MM.1S (cell line): ENCODE data around the gene DDX56.

Experiments
- DNase-seq: peaks from one replicate; pipeline ENCODE4 v3.0.0-alpha.2; 2015
- H2AFZ ChIP-seq: fragments of 300-600 bp; sonication (generic); 2 replicates; pipeline ENCODE4 v1.6.0; 2016; ENCODE audit warnings: antibody characterized with exemption, low read length
- H3F3A ChIP-seq: fragments of 300-600 bp; sonication (generic); 2 replicates; pipeline ENCODE4 v1.6.1; 2016; ENCODE audit warnings: mild to moderate bottlenecking, antibody characterized with exemption, low read length, moderate library complexity, mixed read lengths; ENCODE audit not compliant: insufficient read depth
- H3K27ac ChIP-seq: fragments of 300-600 bp; sonication (generic); 2 replicates; pipeline ENCODE4 v1.5.1; 2016; ENCODE audit warnings: mild to moderate bottlenecking, low read length
- H3K27me3 ChIP-seq: fragments of 300-600 bp; sonication (generic); replicated peaks from 2 replicates; pipeline ENCODE4 v1.6.0; 2016; ENCODE audit warnings: low read length; ENCODE audit not compliant: insufficient read depth
- H3K36me3 ChIP-seq: fragments of 300-600 bp; sonication (generic); replicated peaks from 2 replicates; pipeline ENCODE4 v1.6.1; 2016; ENCODE audit warnings: mild to moderate bottlenecking, low read length, mixed read lengths; ENCODE audit not compliant: insufficient read depth
- H3K4me1 ChIP-seq: fragments of 300-600 bp; sonication (generic); 2 replicates; pipeline ENCODE4 v1.6.1; 2016; ENCODE audit warnings: low read length, mixed read lengths
- H3K4me2 ChIP-seq: fragments of 300-600 bp; sonication (generic); 2 replicates; pipeline ENCODE4 v1.6.0; 2016; ENCODE audit warnings: low read depth, low read length
- H3K4me3 ChIP-seq: fragments of 300-600 bp; sonication (generic); 2 replicates; pipeline ENCODE4 v1.5.1; 2016; ENCODE audit warnings: low read length, mixed read lengths
- H3K79me2 ChIP-seq: fragments of 300-600 bp; sonication (generic); 2 replicates; pipeline ENCODE4 v1.6.1; 2016; ENCODE audit warnings: mixed run types, low read length, mixed read lengths
- H3K9ac ChIP-seq: fragments of 300-600 bp; sonication (generic); 2 replicates; pipeline ENCODE4 v1.6.1; 2016; ENCODE audit warnings: low read length, mixed read lengths
- H3K9me2 ChIP-seq: fragments of 300-600 bp; sonication (generic); replicated peaks from 2 replicates; pipeline ENCODE4 v1.6.1; 2016; ENCODE audit warnings: mild to moderate bottlenecking, low read length, mixed read lengths; ENCODE audit not compliant: insufficient read depth
- H3K9me3 ChIP-seq: fragments of 300-600 bp; sonication (generic); replicated peaks from 2 replicates; pipeline ENCODE4 v1.6.1; 2016; ENCODE audit warnings: mild to moderate bottlenecking, low read length, mixed read lengths; ENCODE audit not compliant: insufficient read depth
- H4K20me1 ChIP-seq: fragments of 300-600 bp; sonication (generic); 2 replicates; pipeline ENCODE4 v1.6.1; 2016; ENCODE audit warnings: mild to moderate bottlenecking, low read length, moderate library complexity, mixed read lengths; ENCODE audit not compliant: insufficient read depth
- CTCF ChIP-seq: fragments of 300-600 bp; sonication (generic); IDR thresholded peaks from 2 replicates; pipeline ENCODE4 v1.5.1; 2016; ENCODE audit warnings: antibody characterized with exemption, low read length, mixed read lengths
- EZH2 ChIP-seq: fragments of 300-600 bp; sonication (generic); optimal IDR thresholded peaks from 2 replicates; pipeline ENCODE3; 2017; ENCODE audit warnings: low read depth, mild to moderate bottlenecking, antibody characterized with exemption, low read length, mixed read lengths
- EZH2phosphoT487 ChIP-seq: fragments of 300-600 bp; sonication (generic); IDR thresholded peaks from 2 replicates; pipeline ENCODE4 v1.6.1; 2018; ENCODE audit warnings: antibody characterized with exemption, low read length

Gene DDX56

GRCh38 chr7:44621034-44621749 is 47.5 kb upstream of the DDX56 start:
- Histone ChIP-seq H3K4me1 (peaks cover 53% of the 10 kb centered on the region), H4K20me1 (0 out of 2 replicates have a peak, but pooled peaks cover 5% of the 10 kb centered on the region), H3K4me2 (no peak overlapping the region), H3K79me2 (peaks cover 97% of the 10 kb centered on the region), H3F3A (peaks cover 36% of the 10 kb centered on the region), H3K4me3 (no peak overlapping the region), H3K9me2 (no peaks in the 10 kb centered on the region), H3K27me3 (no peaks in the 10 kb centered on the region), H3K27ac (no peak overlapping the region), H2AFZ (no peak overlapping the region), H3K9ac (no peak overlapping the region), H3K36me3 (peaks cover 8% of the 10 kb centered on the region; the same call in 1 of the 2 replicates), H3K9me3 (no peaks in the 10 kb centered on the region)
- TF ChIP-seq EZH2 (no peak), EZH2phosphoT487 (no peak), CTCF (no peak)
- no peak for DNase-seq

GRCh38 chr7:44618753-44619152 is 45.0 kb upstream of the DDX56 start:
- peaks cover 36% of the 10 kb centered on the region for H3K4me1 ChIP-seq
- no peak overlapping the region for H3K27ac ChIP-seq
- H2AFZ ChIP-seq, result no peak overlapping the region
- no peaks in the 10 kb centered on the region for H3K9me3 ChIP-seq
- no peaks in the 10 kb centered on the region for H3K27me3 ChIP-seq
- peaks cover 97% of the 10 kb centered on the region for H3K79me2 ChIP-seq
- H3F3A ChIP-seq, result peaks cover 29% of the 10 kb centered on the region
- DNase-seq, result no peak
- TF ChIP-seq CTCF, result no peak
- no peak for TF ChIP-seq EZH2
- no peak for TF ChIP-seq EZH2phosphoT487
- H3K4me3 ChIP-seq, result no peak overlapping the region
- no peak overlapping the region for H3K9ac ChIP-seq
- peaks cover 10% of the 10 kb centered on the region; the same call in 1 of the 2 replicates for H4K20me1 ChIP-seq
- H3K9me2 ChIP-seq, result no peaks in the 10 kb centered on the region
- H3K4me2 ChIP-seq, result no peak overlapping the region
- peaks cover 8% of the 10 kb centered on the region; the same call in 1 of the 2 replicates for H3K36me3 ChIP-seq

DNA sequence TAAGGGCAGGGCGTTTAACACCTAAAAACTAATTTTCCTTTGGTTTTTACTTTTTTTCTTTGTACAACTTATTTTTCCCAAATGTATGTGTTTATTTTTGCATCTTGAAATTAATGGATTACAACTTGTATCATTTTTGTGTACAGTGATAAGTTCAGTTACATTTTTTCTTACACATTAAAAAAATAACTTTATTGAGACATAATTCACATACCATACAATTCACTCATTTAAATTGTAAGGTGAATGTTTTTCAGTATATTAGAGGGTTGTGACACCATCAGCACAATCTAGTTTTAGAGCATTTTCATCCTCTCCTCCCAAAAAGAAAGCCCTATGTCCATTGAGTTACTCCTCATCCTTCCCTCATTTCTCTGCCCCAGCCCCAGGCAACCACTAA is 44.3 kb upstream of the DDX56 start:
- no peak overlapping the region for H3K9ac ChIP-seq
- no peaks in the 10 kb centered on the region for H3K9me3 ChIP-seq
- H3K27me3 ChIP-seq, result no peaks in the 10 kb centered on the region
- no peaks in the 10 kb centered on the region for H3K9me2 ChIP-seq
- TF ChIP-seq EZH2 (no peak), EZH2phosphoT487 (no peak), CTCF (no peak)
- H3F3A ChIP-seq, result peaks cover 22% of the 10 kb centered on the region
- H3K27ac ChIP-seq, result no peak overlapping the region
- no peak overlapping the region for H2AFZ ChIP-seq
- no peak for DNase-seq
- peaks cover 29% of the 10 kb centered on the region for H3K4me1 ChIP-seq
- peaks cover 97% of the 10 kb centered on the region for H3K79me2 ChIP-seq
- H3K4me2 ChIP-seq, result 0 out of 2 replicates have a peak overlapping the region, but pooled peaks have one; percentile 11
- H3K36me3 ChIP-seq, result peaks cover 8% of the 10 kb centered on the region; the same call in 1 of the 2 replicates
- H4K20me1 ChIP-seq, result peaks cover 10% of the 10 kb centered on the region; the same call in 1 of the 2 replicates
- H3K4me3 ChIP-seq, result no peak overlapping the region
